Neural cell (in vitro differentiated cells): ENCODE results near the gene STPG3. TPM values are rescaled to one million over a fixed set of nuclear protein-coding genes. Genes with fewer than 3 reads are reported as not detected.

Experiments used
- H2AFZ ChIP-seq: fragments of 200-600, 300-800 bp; sonication (generic), shearing (Covaris generic); 2 replicates; pipeline ENCODE4 v1.6.0; 2014; ENCODE audit warnings: low read depth, mild to moderate bottlenecking, antibody characterized with exemption, low read length, moderate library complexity
- H3F3A ChIP-seq: fragments of 200-600 bp; shearing (Covaris generic); 2 replicates; pipeline ENCODE4 v1.6.1; 2016; ENCODE audit warnings: mild to moderate bottlenecking, moderate library complexity, mixed read lengths, antibody characterized with exemption, low read length; ENCODE audit not compliant: insufficient read depth, poor library complexity, severe bottlenecking
- H3K27ac ChIP-seq: fragments of 200-600, 300-800 bp; sonication (generic), shearing (Covaris generic); 2 replicates; pipeline ENCODE4 v1.5.1; 2014; ENCODE audit warnings: mild to moderate bottlenecking, low read length, moderate library complexity
- H3K27me3 ChIP-seq: fragments of 300-800, 200-600 bp; sonication (generic), shearing (Covaris generic); 2 replicates; pipeline ENCODE4 v1.6.0; 2014; ENCODE audit warnings: mild to moderate bottlenecking, low read depth, low read length, moderate library complexity; ENCODE audit not compliant: insufficient read depth
- H3K36me3 ChIP-seq: fragments of 300-800, 200-600 bp; sonication (generic), shearing (Covaris generic); 2 replicates; pipeline ENCODE4 v1.5.1; 2014; ENCODE audit warnings: mild to moderate bottlenecking, antibody characterized with exemption, low read length, moderate library complexity; ENCODE audit not compliant: insufficient read depth
- H3K4me2 ChIP-seq: fragments of 300-800, 200-600 bp; sonication (generic), shearing (Covaris generic); 2 replicates; pipeline ENCODE4 v1.6.0; 2014; ENCODE audit warnings: mild to moderate bottlenecking, low read length
- H3K4me3 ChIP-seq: fragments of 300-800, 200-600 bp; sonication (generic), shearing (Covaris generic); 2 replicates; pipeline ENCODE4 v1.5.1; 2014; ENCODE audit warnings: mild to moderate bottlenecking, low read length, moderate library complexity
- H3K79me2 ChIP-seq: fragments of 200-600 bp; shearing (Covaris generic); replicated peaks from 2 replicates; pipeline ENCODE4 v1.6.0; 2014; ENCODE audit warnings: mild to moderate bottlenecking, low read length, moderate library complexity; ENCODE audit not compliant: insufficient read depth
- H3K9ac ChIP-seq: fragments of 300-800, 200-600 bp; sonication (generic), shearing (Covaris generic); 2 replicates; pipeline ENCODE4 v1.6.1; 2016; ENCODE audit warnings: mild to moderate bottlenecking, low read length, mixed read lengths
- H3K9me2 ChIP-seq: fragments of 200-600 bp; shearing (Covaris generic); 2 replicates; pipeline ENCODE4 v1.6.1; 2016; ENCODE audit warnings: mild to moderate bottlenecking, low read length, mixed read lengths; ENCODE audit not compliant: insufficient read depth
- H3K9me3 ChIP-seq: fragments of 200-600, 300-800 bp; sonication (generic), shearing (Covaris generic); 2 replicates; pipeline ENCODE4 v1.6.1; 2016; ENCODE audit warnings: mild to moderate bottlenecking, mixed run types, low read length, moderate library complexity, mixed read lengths
- H4K20me1 ChIP-seq: fragments of 200-600 bp; shearing (Covaris generic); 2 replicates; pipeline ENCODE4 v1.6.1; 2016; ENCODE audit warnings: mild to moderate bottlenecking, mixed run types; ENCODE audit not compliant: insufficient read depth
- EP300 ChIP-seq: fragments of 450-650 bp; conservative IDR thresholded peaks from 2 replicates; pipeline ENCODE4 v1.6.1; 2014; ENCODE audit warnings: antibody characterized with exemption, mild to moderate bottlenecking, moderate library complexity; ENCODE audit not compliant: poor library complexity, severe bottlenecking
- EZH2 ChIP-seq: fragments of 200-600, 300-800 bp; shearing (Covaris generic), sonication (generic); IDR thresholded peaks from 2 replicates; pipeline ENCODE4 v1.6.1; 2014; ENCODE audit warnings: antibody characterized with exemption, low read length, borderline replicate concordance, mild to moderate bottlenecking; ENCODE audit not compliant: insufficient read depth, poor library complexity, severe bottlenecking
- MXI1 ChIP-seq: fragments of 450-650 bp; conservative IDR thresholded peaks from 2 replicates; pipeline ENCODE4 v1.6.1; 2014; ENCODE audit warnings: antibody characterized with exemption, mild to moderate bottlenecking; ENCODE audit not compliant: poor library complexity, severe bottlenecking
- POLR2AphosphoS5 ChIP-seq: IDR thresholded peaks from 2 replicates; pipeline ENCODE4 v1.6.1; 2012
- RAD21 ChIP-seq: fragments of 450-650 bp; conservative IDR thresholded peaks from 2 replicates; pipeline ENCODE4 v1.6.1; 2014; ENCODE audit warnings: antibody characterized with exemption, mild to moderate bottlenecking, moderate library complexity
- SMC3 ChIP-seq: fragments of 450-650 bp; conservative IDR thresholded peaks from 2 replicates; pipeline ENCODE4 v1.6.1; 2014; ENCODE audit warnings: antibody characterized with exemption, mild to moderate bottlenecking, moderate library complexity; ENCODE audit not compliant: poor library complexity
- TAF1 ChIP-seq: IDR thresholded peaks from 2 replicates; pipeline ENCODE4 v1.6.1; 2012; ENCODE audit warnings: low read depth
- polyA plus RNA-seq: library from polyadenylated mRNA; depleted of rRNA; stranded (reverse); fragments of >200 nt; gene quantifications from 2 replicates; pipeline ENCODE4 v1.2.3, GENCODE V29; 2014
- TF ChIP-seq, protein P1 (sequence below): fragments of 450-650 bp; IDR thresholded peaks from 2 replicates; pipeline ENCODE4 v1.5.1; 2014; ENCODE audit warnings: antibody characterized with exemption, mild to moderate bottlenecking, moderate library complexity; ENCODE audit not compliant: poor library complexity, severe bottlenecking
- TF ChIP-seq, protein P2 (sequence below): IDR thresholded peaks from 2 replicates; pipeline ENCODE4 v1.6.1; 2012; ENCODE audit warnings: borderline replicate concordance

STPG3 gene
- polyA plus RNA-seq, 1 donor from 2014 or later: not detected

- no peaks in the 10 kb centered on the region for H3K9me2 ChIP-seq
- no peak within 1 kb of the TSS for H3K27ac ChIP-seq
- no peaks in the 10 kb centered on the region for H4K20me1 ChIP-seq
- H3K9me3 ChIP-seq: no peaks in the 10 kb centered on the region
- no peak within 1 kb of the TSS for H3K4me2 ChIP-seq
- peak within 1 kb of the TSS; percentile 60 for H3K9ac ChIP-seq
- TF ChIP-seq POLR2AphosphoS5 (peak; percentile 80), MXI1 (no peak)
- TF ChIP-seq, protein P1, sequence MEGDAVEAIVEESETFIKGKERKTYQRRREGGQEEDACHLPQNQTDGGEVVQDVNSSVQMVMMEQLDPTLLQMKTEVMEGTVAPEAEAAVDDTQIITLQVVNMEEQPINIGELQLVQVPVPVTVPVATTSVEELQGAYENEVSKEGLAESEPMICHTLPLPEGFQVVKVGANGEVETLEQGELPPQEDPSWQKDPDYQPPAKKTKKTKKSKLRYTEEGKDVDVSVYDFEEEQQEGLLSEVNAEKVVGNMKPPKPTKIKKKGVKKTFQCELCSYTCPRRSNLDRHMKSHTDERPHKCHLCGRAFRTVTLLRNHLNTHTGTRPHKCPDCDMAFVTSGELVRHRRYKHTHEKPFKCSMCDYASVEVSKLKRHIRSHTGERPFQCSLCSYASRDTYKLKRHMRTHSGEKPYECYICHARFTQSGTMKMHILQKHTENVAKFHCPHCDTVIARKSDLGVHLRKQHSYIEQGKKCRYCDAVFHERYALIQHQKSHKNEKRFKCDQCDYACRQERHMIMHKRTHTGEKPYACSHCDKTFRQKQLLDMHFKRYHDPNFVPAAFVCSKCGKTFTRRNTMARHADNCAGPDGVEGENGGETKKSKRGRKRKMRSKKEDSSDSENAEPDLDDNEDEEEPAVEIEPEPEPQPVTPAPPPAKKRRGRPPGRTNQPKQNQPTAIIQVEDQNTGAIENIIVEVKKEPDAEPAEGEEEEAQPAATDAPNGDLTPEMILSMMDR: no peak
- no peaks in the 10 kb centered on the region for H3F3A ChIP-seq
- H3K27me3 ChIP-seq: no peaks in the 10 kb centered on the region
- H3K4me3 ChIP-seq: peak within 1 kb of the TSS; percentile 85
- no peak within 1 kb of the TSS for H2AFZ ChIP-seq
- no peaks in the 10 kb centered on the region for H3K36me3 ChIP-seq
- H3K79me2 ChIP-seq: peaks cover 4% of the 10 kb centered on the region
These were observed 51.0 kb downstream of the STPG3 start, which contains the start of gene NRARP for GRCh38 chr9:137302118-137302448. Gene NRARP, minus strand, starts transcription at chr9:137302271. Its CDS starts 343 bp downstream, at chr9:137301928.

DNA sequence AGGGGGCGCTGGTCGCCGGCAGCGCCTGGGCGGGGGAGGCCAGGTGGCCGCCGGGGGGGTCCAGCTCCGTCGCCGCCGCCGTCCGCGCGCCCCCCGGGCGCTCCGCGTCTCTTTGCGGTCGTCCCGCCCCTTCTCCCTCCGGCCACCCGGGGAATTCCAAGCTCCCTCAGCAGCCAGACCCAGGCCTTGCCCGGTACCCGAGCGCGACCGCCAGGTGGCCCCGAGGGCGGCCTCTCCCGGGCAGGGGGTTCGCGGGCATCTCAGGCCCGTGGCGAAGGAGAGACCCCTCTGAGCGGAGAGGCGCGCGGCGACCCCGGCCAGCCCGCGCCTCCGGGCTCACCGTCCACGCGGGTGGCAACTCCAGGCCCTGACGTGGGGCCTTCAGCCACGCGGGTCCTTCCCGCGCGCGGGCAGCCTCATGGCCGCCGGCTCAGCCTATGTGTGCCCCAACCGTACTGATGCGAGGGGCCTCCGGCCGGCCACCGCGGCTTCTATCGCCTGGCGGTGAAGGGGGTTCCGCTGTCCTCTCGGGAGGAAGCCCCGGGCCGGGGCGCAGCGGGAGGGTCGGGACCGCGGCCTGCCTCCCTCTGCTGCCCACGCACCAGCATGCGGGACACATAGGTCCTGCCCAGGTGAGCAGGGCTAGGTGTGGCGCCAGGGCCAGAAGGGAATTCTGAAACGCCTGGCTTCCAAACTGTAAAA is 51.5 kb downstream of the STPG3 start:
- no peak overlapping the region for H2AFZ ChIP-seq
- H3K9ac ChIP-seq: peak overlapping the region; percentile 60
- no peak for TF ChIP-seq EP300
- TF ChIP-seq EZH2: no peak
- peak; percentile 57 for TF ChIP-seq SMC3
- TF ChIP-seq POLR2AphosphoS5: no peak
- TF ChIP-seq, protein P2, sequence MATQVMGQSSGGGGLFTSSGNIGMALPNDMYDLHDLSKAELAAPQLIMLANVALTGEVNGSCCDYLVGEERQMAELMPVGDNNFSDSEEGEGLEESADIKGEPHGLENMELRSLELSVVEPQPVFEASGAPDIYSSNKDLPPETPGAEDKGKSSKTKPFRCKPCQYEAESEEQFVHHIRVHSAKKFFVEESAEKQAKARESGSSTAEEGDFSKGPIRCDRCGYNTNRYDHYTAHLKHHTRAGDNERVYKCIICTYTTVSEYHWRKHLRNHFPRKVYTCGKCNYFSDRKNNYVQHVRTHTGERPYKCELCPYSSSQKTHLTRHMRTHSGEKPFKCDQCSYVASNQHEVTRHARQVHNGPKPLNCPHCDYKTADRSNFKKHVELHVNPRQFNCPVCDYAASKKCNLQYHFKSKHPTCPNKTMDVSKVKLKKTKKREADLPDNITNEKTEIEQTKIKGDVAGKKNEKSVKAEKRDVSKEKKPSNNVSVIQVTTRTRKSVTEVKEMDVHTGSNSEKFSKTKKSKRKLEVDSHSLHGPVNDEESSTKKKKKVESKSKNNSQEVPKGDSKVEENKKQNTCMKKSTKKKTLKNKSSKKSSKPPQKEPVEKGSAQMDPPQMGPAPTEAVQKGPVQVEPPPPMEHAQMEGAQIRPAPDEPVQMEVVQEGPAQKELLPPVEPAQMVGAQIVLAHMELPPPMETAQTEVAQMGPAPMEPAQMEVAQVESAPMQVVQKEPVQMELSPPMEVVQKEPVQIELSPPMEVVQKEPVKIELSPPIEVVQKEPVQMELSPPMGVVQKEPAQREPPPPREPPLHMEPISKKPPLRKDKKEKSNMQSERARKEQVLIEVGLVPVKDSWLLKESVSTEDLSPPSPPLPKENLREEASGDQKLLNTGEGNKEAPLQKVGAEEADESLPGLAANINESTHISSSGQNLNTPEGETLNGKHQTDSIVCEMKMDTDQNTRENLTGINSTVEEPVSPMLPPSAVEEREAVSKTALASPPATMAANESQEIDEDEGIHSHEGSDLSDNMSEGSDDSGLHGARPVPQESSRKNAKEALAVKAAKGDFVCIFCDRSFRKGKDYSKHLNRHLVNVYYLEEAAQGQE: no peak
- peak; percentile 30 for TF ChIP-seq RAD21
- TF ChIP-seq TAF1: no peak
- TF ChIP-seq, protein P1: peak; percentile 74
- no peak for TF ChIP-seq MXI1

More for the DNA sequence above, 51.5 kb downstream of the STPG3 start:
- Histone ChIP-seq H3K9me3 (no peaks in the 10 kb centered on the region), H3K79me2 (peaks cover 4% of the 10 kb centered on the region), H3K27ac (no peak overlapping the region), H3F3A (no peaks in the 10 kb centered on the region), H3K4me3 (peak overlapping the region; percentile 64), H3K4me2 (no peak overlapping the region), H3K9me2 (no peaks in the 10 kb centered on the region), H4K20me1 (no peaks in the 10 kb centered on the region), H3K36me3 (no peaks in the 10 kb centered on the region), H3K27me3 (no peaks in the 10 kb centered on the region)

Other genes starting within 250 kb of the STPG3 start
- 30.6 and 52.0 TPM in 2 replicates for gene ABCA2, start 223.0 kb upstream of the STPG3 start, polyA plus RNA-seq
- 0.56 and 0.69 TPM in 2 replicates for gene FUT7, start 219.2 kb upstream of the STPG3 start, polyA plus RNA-seq
- gene NPDC1, start 205.1 kb upstream of the STPG3 start, polyA plus RNA-seq: 161 and 162 TPM in 2 replicates
- not detected in 2 replicates for gene ENTPD2, start 197.2 kb upstream of the STPG3 start, polyA plus RNA-seq
- gene SAPCD2, start 180.7 kb upstream of the STPG3 start, polyA plus RNA-seq: 0.22 and 0.96 TPM in 2 replicates
- 0.21 and 0.36 TPM in 2 replicates for gene UAP1L1, start 173.8 kb upstream of the STPG3 start, polyA plus RNA-seq
- 72.0 and 90.9 TPM in 2 replicates for gene MAN1B1, start 164.3 kb upstream of the STPG3 start, polyA plus RNA-seq
- gene DPP7, start 136.6 kb upstream of the STPG3 start, polyA plus RNA-seq: 23.3 and 43.3 TPM in 2 replicates
- 0.58 and 0.68 TPM in 2 replicates for gene GRIN1, start 112.1 kb upstream of the STPG3 start, polyA plus RNA-seq
- gene LRRC26, start 81.2 kb upstream of the STPG3 start, polyA plus RNA-seq: 2.2 and 3.2 TPM in 2 replicates
- not detected in 2 replicates for gene TMEM210, start 79.2 kb upstream of the STPG3 start, polyA plus RNA-seq
- gene ANAPC2, start 62.7 kb upstream of the STPG3 start, polyA plus RNA-seq: 38.1 and 47.2 TPM in 2 replicates
- gene SSNA1, start 62.6 kb upstream of the STPG3 start, polyA plus RNA-seq: 170 and 195 TPM in 2 replicates
- 8.1 TPM in 2 replicates for gene TPRN, start 50.5 kb upstream of the STPG3 start, polyA plus RNA-seq
- 61.1 and 66.7 TPM in 2 replicates for gene TMEM203, start 45.6 kb upstream of the STPG3 start, polyA plus RNA-seq
- gene NDOR1, start 45.6 kb upstream of the STPG3 start, polyA plus RNA-seq: 8.8 and 18.2 TPM in 2 replicates
- gene RNF208, start 29.0 kb upstream of the STPG3 start, polyA plus RNA-seq: 1.2 and 1.5 TPM in 2 replicates
- gene CYSRT1, start 26.1 kb upstream of the STPG3 start, polyA plus RNA-seq: 1.3 and 3.3 TPM in 2 replicates
- gene RNF224, start 23.8 kb upstream of the STPG3 start, polyA plus RNA-seq: 0.26 TPM in 1 of 2 replicates, not detected in the other
- gene SLC34A3, start 20.4 kb upstream of the STPG3 start, polyA plus RNA-seq: 0.12 and 0.27 TPM in 2 replicates
- 60.3 and 68.8 TPM in 2 replicates for gene TUBB4B, start 10.0 kb upstream of the STPG3 start, polyA plus RNA-seq
- 64.7 and 82.2 TPM in 2 replicates for gene NELFB, start 4.0 kb downstream of the STPG3 start, polyA plus RNA-seq
- gene TOR4A, start 26.4 kb downstream of the STPG3 start, polyA plus RNA-seq: 0.50 and 0.70 TPM in 2 replicates
- gene NRARP, start 51.0 kb downstream of the STPG3 start, polyA plus RNA-seq: 1.4 and 2.3 TPM in 2 replicates
- 32.9 and 51.3 TPM in 2 replicates for gene EXD3, start 171.9 kb downstream of the STPG3 start, polyA plus RNA-seq
- 1.7 and 3.4 TPM in 2 replicates for gene NOXA1, start 172.1 kb downstream of the STPG3 start, polyA plus RNA-seq
- not detected in 2 replicates for gene ENTPD8, start 190.1 kb downstream of the STPG3 start, polyA plus RNA-seq
- 51.2 and 57.5 TPM in 2 replicates for gene NSMF, start 208.0 kb downstream of the STPG3 start, polyA plus RNA-seq